Neural progenitor cell (in vitro differentiated cells): ENCODE results near the gene PPT2.

Experiments used
- EZH2 ChIP-seq: fragments of 200-600 bp; sonication (generic); IDR thresholded peaks from 2 replicates; pipeline ENCODE4 v1.6.1; 2017; ENCODE audit warnings: antibody characterized with exemption, mild to moderate bottlenecking, moderate library complexity
- EZH2phosphoT487 ChIP-seq: fragments of 200-600 bp; sonication (generic); IDR thresholded peaks from 2 replicates; pipeline ENCODE4 v1.6.1; 2017; ENCODE audit warnings: antibody characterized with exemption
- TF ChIP-seq, protein P1 (sequence below): fragments of 200-600 bp; sonication (generic); IDR thresholded peaks from 2 replicates; pipeline ENCODE4 v1.5.1; 2017; ENCODE audit warnings: antibody characterized with exemption, mild to moderate bottlenecking

DNA sequence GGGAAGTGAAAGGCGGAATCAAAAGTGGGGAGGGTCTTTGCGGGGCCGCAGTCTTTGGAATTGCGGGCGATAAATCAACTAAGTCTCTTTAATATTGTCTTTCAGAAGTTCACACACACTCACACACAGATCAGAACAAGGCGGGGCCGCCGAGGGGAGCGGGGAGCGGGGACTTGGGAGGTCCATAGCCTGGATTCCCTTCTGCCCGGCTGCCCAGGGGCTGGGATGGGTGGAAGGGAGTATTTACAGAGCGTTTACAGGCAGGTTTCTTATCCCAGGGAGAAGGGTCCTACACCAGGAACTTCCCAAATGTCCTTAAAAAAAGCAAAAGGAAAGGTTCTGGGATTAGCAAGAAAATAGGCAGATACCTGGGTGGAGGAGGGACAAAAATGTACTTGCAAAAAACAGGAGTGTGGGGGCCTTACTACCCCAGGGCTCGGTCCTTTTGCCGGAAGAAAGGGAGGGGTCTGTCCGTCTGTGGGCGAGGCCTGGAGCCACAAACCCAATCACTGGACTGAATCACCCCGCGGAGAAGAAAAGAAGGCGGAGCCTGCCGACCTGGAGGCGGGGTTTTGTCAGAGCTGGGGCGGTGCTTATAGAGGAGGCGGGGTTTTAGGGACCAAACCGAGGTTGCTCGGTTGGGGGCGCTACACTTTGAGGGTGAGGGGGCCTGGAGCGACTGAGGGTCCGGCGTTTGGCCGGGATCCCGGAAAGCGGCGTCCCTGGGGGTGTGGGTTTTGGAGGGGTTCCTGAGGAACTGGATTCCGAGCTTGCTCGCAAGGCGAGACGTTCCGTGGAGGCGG is 5.5 kb upstream of the PPT2 start:
- TF ChIP-seq EZH2 (no peak), EZH2phosphoT487 (no peak)
- TF ChIP-seq, protein P1, sequence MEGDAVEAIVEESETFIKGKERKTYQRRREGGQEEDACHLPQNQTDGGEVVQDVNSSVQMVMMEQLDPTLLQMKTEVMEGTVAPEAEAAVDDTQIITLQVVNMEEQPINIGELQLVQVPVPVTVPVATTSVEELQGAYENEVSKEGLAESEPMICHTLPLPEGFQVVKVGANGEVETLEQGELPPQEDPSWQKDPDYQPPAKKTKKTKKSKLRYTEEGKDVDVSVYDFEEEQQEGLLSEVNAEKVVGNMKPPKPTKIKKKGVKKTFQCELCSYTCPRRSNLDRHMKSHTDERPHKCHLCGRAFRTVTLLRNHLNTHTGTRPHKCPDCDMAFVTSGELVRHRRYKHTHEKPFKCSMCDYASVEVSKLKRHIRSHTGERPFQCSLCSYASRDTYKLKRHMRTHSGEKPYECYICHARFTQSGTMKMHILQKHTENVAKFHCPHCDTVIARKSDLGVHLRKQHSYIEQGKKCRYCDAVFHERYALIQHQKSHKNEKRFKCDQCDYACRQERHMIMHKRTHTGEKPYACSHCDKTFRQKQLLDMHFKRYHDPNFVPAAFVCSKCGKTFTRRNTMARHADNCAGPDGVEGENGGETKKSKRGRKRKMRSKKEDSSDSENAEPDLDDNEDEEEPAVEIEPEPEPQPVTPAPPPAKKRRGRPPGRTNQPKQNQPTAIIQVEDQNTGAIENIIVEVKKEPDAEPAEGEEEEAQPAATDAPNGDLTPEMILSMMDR: peak; percentile 39
